Osteoblast (primary cell): ENCODE data around the gene ZNF608. TPM values are rescaled to one million over a fixed set of nuclear protein-coding genes. Genes with fewer than 3 reads are reported as not detected.

ENCODE experiments used
- DNase-seq: peaks from one replicate; pipeline ENCODE4 v3.0.0; 2011; ENCODE audit warnings: low spot score, mixed read lengths; ENCODE audit not compliant: insufficient read length; ENCODE audit errors: missing footprints
- H2AFZ ChIP-seq: 2 replicates; pipeline ENCODE4 v1.6.0; 2011; ENCODE audit warnings: mild to moderate bottlenecking, low read length
- H3K27ac ChIP-seq: 2 replicates; pipeline ENCODE4 v1.5.1; 2011; ENCODE audit warnings: mild to moderate bottlenecking, low read depth, low read length, moderate library complexity
- H3K27me3 ChIP-seq: 2 replicates; pipeline ENCODE4 v1.6.0; 2012; ENCODE audit warnings: mild to moderate bottlenecking, control low read depth, inconsistent platforms, low read length, moderate library complexity; ENCODE audit not compliant: insufficient read depth
- H3K36me3 ChIP-seq: 2 replicates; pipeline ENCODE4 v1.5.1; 2011; ENCODE audit warnings: mild to moderate bottlenecking, low read length, control low read depth, moderate library complexity; ENCODE audit not compliant: insufficient read depth
- H3K4me1 ChIP-seq: 2 replicates; pipeline ENCODE4 v1.5.1; 2011; ENCODE audit warnings: mild to moderate bottlenecking, low read length, control low read depth, moderate library complexity; ENCODE audit not compliant: insufficient read depth
- H3K4me2 ChIP-seq: 2 replicates; pipeline ENCODE4 v1.6.0; 2011; ENCODE audit warnings: mild to moderate bottlenecking, low read length; ENCODE audit not compliant: insufficient read depth
- H3K4me3 ChIP-seq: fragments of 200-600 bp; sonication (generic); 3 replicates; pipeline ENCODE4 v1.5.1; 2012; ENCODE audit warnings: mild to moderate bottlenecking, low read length, inconsistent platforms; ENCODE audit not compliant: insufficient read depth
- H3K79me2 ChIP-seq: 2 replicates; pipeline ENCODE4 v1.6.0; 2012; ENCODE audit warnings: mild to moderate bottlenecking, low read length, control low read depth, inconsistent platforms; ENCODE audit not compliant: insufficient read depth
- H3K9me3 ChIP-seq: 2 replicates; pipeline ENCODE4 v1.5.1; 2011; ENCODE audit warnings: low read depth, low read length, control low read depth
- H4K20me1 ChIP-seq: 2 replicates; pipeline ENCODE4 v1.6.0; 2012; ENCODE audit warnings: mild to moderate bottlenecking, low read length, control low read depth; ENCODE audit not compliant: insufficient read depth
- CTCF ChIP-seq: IDR thresholded peaks from 2 replicates; pipeline ENCODE4 v1.5.1; 2011; ENCODE audit warnings: mild to moderate bottlenecking, low read depth, low read length, moderate library complexity; ENCODE audit errors: extremely low read depth
- total RNA-seq: library from RNA; depleted of rRNA; stranded (reverse); fragments of >200 nt; gene quantifications from 2 replicates; pipeline ENCODE4 v1.2.3, GENCODE V29; 2012

Gene ZNF608
- total RNA-seq, 1 donor: 11.6 TPM

DNA sequence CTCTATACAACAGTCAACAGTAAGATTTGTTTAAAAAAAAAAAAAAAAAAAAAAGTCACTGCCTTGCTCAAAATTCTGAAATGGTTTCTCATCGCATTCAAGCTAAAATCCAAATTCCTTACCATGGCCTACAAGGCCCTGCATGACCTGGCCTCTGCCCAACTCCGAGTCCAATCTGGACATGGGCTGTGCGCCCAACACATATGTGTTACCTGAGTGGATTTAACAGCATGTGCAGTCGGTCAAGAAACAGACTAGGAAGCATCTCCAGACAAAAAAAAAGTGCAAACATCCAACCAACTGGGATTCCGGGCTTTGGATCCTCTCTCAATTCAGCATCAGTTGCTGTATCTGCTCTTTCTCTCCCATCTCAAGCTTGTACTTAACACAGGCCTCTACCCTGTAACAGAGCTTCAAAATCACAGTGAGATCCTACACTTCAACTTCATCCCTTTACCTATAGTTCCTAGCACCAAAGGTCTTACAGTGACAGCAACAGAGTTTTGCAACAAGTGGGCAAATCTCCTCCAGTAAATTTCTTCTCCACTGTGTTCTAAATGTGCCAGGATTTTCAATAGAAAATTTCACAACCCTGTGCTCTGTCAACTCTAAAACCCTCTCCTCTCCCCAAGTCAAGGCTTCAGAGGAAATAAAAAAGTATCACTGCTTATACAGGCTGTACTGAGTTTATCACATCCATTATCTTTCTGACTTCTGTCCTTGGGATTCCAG is 19.6 kb downstream of the ZNF608 start:
- Histone ChIP-seq H3K27me3 (no peaks in the 10 kb centered on the region), H3K79me2 (peaks cover 2% of the 10 kb centered on the region), H2AFZ (no peak overlapping the region), H4K20me1 (no peaks in the 10 kb centered on the region), H3K4me1 (no peaks in the 10 kb centered on the region), H3K9me3 (no peaks in the 10 kb centered on the region), H3K27ac (no peak overlapping the region), H3K36me3 (no peaks in the 10 kb centered on the region), H3K4me2 (no peak overlapping the region), H3K4me3 (no peak overlapping the region)
- no peak for TF ChIP-seq CTCF
- DNase-seq: no peak

- DNase-seq: no peak
- no peaks in the 10 kb centered on the region for H4K20me1 ChIP-seq
- no peak overlapping the region for H3K27ac ChIP-seq
- H3K4me2 ChIP-seq: no peak overlapping the region
- no peak overlapping the region for H3K4me3 ChIP-seq
- peaks cover 2% of the 10 kb centered on the region for H3K79me2 ChIP-seq
- no peaks in the 10 kb centered on the region for H3K36me3 ChIP-seq
- H2AFZ ChIP-seq: no peak overlapping the region
- H3K9me3 ChIP-seq: no peaks in the 10 kb centered on the region
- H3K4me1 ChIP-seq: no peaks in the 10 kb centered on the region
- no peak for TF ChIP-seq CTCF
- no peaks in the 10 kb centered on the region for H3K27me3 ChIP-seq
These were observed 20.7 kb downstream of the ZNF608 start for GRCh38 chr5:124725622-124726258.

- Histone ChIP-seq H4K20me1 (no peaks in the 10 kb centered on the region), H3K27ac (no peak overlapping the region), H3K79me2 (peaks cover 2% of the 10 kb centered on the region), H3K36me3 (no peaks in the 10 kb centered on the region), H3K9me3 (no peaks in the 10 kb centered on the region), H3K4me2 (no peak overlapping the region), H2AFZ (no peak overlapping the region), H3K4me3 (no peak overlapping the region), H3K4me1 (no peaks in the 10 kb centered on the region), H3K27me3 (no peaks in the 10 kb centered on the region)
- no peak for TF ChIP-seq CTCF
- no peak for DNase-seq
These were observed 21.4 kb downstream of the ZNF608 start for GRCh38 chr5:124725040-124725434.

DNA sequence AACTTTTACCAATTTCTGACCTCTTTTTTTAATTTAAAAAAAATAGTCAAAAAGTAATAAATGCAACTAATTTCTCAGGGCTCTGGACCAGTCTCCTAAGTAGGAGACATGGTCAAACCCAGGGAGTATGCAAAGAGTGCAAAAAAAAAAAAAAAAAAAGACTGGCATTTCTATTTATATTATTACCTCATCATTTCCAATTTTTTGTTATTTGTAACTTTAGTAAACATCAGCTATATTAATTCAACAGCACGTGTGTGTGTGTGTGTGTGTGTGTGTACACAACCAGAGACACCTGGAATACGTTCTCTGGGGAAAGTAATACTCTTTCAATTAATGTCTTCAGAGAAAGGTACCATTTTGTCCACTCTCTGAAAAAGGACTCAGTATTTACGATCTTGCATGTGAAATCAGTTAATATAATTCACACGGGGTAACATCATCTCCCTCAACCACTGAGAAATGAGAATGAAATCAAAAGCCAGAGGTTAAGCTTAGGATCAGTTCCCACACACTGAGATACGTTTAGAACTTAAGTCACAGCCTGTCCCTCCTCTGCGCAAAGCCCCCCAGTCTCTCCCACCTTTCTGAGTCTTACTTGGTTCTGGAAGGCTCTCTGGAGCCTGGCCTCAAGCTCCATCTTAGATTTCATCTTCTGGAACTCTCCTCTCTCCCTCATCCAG is 21.9 kb downstream of the ZNF608 start:
- Histone ChIP-seq H3K4me1 (no peaks in the 10 kb centered on the region), H3K79me2 (peaks cover 2% of the 10 kb centered on the region), H3K4me3 (no peak overlapping the region), H3K4me2 (no peak overlapping the region), H3K9me3 (no peaks in the 10 kb centered on the region), H3K27ac (no peak overlapping the region), H3K36me3 (no peaks in the 10 kb centered on the region), H2AFZ (no peak overlapping the region), H4K20me1 (no peaks in the 10 kb centered on the region), H3K27me3 (no peaks in the 10 kb centered on the region)
- TF ChIP-seq CTCF: no peak
- DNase-seq: no peak
